Stimulated activated CD8-positive, alpha-beta memory T cell treated with anti-CD3 and anti-CD28 coated beads, Interleukin-15, amount 100 ng/mL, for 4 hours (primary cell): ENCODE measurements around the gene TNIP1.
A peak's percentile ranks its signal among the peaks of the same experiment; 100 is the strongest.

Experiments used
- DNase-seq, 2 donors: peaks; one replicate each; pipeline ENCODE4 v3.0.0-alpha.2; 2020; ENCODE audit warnings: low read depth in 2 of 2

TNIP1 gene

DNA sequence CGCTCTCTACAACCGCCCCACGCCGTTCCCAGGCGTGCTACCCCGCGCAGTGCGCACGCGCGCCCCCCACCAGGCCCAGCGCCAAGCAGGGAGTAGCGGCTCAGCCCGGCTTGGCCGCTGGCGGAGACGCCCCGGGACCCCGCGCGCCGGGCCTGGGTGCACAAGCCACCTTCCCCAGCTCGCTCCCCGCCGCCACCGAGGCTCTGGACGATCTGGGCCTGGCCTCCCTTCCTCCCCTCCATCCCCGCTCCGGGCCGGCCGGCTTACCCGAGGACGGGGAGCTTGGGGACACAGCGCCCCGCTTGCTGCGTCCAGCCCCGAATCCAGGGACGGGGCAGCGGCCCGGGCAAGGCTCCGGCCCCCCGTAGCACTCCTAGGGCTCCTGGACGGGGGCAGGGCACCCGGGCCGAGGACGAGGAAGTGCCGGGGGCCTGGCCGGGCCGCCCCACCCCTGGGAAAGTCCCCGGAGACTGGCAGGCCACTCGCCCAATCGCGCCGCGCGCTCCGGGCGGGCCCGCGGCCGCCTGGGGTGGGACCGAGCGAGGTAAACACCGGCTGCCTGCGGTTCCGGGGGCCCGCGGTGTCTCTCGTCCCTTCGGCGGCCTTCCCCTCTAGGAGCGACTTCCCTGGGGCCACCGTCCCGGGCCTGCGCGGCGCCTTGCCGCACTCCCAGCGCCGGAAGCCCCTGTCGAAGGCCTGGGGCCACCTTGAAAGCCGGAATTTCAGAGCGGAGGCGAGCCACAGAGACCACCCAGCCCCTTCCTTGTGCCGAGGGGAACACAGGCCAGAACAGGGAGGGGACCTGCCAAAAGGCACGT, at the start of gene TNIP1:
TSS of gene TNIP1 (minus strand) at position 422 of the 818 bp plus-strand sequence. CDS start 15,939 bp downstream, outside the sequence.
- peak; percentile 79 to 91 for DNase-seq

DNA sequence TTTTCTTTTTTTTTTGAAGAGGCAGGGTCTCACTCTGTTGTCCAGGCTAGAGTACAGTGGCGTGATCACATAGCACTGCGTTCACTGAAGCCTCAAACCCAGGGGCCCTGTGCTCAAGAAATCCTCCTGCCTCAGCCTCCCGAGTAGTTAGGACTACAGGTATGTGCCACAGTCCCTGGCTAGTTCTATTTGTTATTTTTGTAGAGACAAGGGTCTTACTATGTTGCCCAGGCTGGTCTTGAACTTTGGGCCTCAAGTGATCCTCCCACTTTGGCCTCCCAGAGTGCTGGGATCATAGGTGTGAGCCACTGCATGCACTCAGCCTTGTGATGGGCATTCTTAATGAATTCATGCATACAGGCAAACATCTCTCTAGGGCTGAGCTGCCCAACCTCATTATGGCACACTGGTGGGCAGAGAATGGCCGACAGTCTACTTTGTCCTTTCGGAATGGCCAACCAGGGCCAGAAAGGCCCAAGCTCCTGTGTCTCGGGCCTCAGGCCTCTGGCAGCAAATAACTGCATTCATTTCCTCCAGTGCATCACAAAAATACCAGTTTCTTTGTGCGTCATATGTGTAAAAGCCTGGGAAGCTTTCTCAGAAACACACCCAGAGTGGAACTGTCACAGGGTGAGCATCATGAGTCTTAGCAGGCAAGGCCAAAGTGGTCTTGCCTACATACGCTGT, 49.5 kb upstream of the TNIP1 start:
- DNase-seq = no peak

GRCh38 chr5:151128817-151129216, 48.0 kb upstream of the TNIP1 start:
- no peak for DNase-seq

DNA sequence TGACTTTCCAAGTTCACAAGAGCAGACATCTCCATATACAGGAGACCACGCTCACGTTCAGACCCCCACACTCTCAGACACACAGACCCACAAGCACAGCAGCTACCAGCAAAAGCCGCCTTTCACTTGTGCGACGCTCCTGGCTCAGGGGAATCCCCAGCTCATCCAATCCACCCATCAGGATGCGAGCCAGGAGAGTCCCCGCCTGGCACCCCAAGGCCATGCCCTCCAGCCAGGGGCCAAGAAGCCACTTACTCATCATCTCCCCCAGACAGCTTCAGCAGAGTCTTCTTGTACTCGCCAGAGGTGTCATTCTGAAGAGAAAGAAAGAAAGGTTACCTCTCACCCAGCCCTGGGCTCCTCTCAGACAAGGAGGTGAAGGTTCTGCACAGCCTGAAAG, 47.1 kb upstream of the TNIP1 start:
- DNase-seq = no peak

DNA sequence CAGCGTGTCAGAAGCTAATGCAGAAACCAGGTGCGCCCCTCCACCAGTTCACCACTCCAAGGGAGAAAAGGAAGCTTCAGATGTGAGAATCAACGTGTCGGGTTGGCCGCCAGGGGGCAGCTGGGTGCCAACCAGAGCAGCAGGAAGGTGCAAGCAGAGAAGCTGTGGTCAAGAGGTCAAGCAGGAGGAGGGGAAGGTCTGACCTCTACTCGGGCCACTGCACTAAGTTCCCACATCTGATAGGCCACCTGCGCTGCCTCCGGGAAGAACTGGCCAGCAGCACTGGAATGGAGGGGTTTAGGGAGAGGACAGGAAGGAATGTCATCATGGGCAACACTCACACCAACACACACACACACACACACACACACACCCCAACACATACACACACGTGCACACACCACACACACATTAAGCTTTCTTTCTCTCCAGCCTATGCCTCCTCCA, 45.4 kb upstream of the TNIP1 start:
- DNase-seq = peak; percentile 26 to 37

- DNase-seq = no peak
These were observed 44.6 kb upstream of the TNIP1 start for GRCh38 chr5:151125421-151125820.

DNA sequence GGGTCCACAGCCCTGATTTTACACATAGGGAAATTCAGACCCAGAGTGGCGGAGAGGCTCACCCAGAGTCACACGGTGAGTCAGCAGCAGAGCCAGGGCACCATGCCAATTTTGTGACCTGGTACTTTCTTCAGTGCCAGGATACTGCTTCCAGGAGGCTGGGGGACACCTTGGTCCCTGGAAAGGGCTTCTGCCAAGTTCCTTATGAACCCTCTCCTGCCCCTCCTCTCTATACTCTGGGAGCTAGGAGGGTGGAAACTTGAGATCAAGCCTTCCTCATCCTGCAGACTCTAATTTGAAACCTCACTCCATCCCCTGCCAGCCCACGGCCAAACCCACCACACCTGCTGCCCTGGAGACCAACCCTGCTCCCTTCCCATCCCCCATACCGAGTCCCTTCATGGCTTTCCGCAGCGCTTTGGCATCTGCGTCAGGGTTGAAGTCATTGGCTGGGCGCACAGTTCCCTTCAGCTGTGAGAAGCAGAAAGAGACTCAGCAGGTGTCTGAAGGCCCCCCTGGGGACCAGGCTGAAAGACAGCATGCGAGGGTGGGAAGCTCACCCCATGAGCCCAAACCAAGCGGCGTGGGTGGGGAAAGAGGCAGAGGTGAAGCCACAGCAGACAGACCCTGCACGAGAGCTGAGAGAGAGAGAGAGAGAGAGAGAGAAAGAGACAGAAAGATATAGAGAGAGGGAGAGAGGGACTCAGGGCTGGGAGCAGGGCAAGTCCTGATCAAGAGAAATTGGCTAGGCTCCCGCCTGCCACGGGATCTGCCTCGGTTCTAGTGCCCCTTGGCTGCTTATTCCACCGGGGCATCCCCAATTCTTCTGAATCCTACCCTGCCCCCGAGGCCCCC, 43.3 kb upstream of the TNIP1 start:
- DNase-seq = peak; percentile 56

DNA sequence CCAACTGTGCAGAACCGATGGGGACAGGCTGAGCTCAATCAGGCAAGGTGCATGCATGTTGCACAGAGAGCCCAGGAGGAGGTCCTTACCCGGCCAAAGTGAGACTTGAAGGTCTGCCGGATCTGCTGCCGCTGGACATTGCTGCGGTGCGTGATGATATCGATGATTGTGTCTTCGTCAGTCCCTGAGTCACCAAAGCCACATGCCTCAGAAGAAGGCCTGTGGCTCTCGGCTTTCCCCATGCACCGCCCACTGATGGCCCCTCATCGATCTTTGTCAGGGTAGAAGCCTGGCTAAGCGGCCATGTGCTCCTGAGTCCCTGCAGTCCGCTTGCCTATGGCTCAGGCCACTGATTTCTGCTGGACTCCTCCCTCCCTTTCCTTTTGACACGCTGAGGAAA, 42.0 kb upstream of the TNIP1 start:
- no peak for DNase-seq

GRCh38 chr5:151121665-151122064, 40.8 kb upstream of the TNIP1 start:
- DNase-seq = no peak

DNA sequence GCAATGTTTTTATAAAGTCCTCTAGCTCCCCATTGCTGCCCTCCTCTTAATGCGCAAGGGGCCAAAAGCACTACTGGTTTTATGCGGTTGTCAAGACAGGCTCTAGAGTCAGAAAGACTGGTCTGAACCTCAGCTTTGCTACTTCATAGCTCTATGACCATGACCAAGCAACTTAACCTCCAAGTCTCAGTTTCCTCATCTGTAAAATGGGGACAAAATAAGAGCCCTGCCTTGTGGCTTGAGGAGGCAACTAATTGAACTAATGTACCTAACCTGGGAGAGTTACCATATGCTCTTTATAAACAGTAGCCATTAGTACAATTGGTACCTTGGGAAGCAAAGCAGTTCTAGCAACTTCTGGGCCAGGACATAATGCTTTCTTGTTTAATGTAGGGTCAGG, 40.3 kb upstream of the TNIP1 start:
- no peak for DNase-seq

- DNase-seq = no peak
These were observed 38.2 kb upstream of the TNIP1 start for GRCh38 chr5:151118913-151119575.

- peak in 1 of 2 donors; percentile 63 for DNase-seq
These were observed 34.6 kb upstream of the TNIP1 start for GRCh38 chr5:151115272-151115905.

DNA sequence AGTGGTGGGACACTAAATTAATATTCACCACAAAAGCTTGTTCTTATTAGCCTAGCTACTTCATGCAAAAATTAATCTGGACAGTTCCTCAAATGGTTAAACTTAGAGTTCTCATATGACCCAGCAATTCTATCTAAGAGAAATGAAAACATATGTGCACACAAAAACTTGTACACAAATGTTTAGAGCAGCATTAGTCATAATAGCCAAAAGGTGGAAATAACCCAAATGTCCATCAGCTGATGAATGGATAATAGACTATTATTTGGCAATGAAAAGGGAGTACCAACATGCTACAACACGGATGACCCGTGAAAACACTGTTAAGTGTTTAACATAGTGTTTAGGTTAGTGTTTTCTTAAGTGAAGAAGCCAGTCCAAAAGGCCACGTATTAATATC, 32.8 kb upstream of the TNIP1 start:
- DNase-seq = no peak

DNA sequence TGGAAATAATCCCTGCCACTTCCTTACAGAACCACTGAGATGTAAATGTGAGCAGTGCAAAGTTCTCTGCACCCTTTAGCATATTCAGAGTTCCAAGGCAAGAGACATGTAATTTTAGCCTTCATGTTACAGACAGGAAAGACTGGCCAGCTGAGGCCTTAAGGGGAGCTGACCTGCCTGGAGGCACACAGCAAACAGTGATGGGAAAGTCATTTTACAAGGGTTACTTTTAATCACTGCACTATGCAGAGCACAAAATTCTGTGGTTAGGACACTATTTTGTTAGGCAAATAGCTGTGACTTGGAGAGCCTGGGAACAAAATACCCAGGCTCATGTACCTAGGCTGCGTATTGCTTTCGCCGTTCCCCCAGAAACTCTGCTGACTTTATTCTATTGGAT, 30.2 kb upstream of the TNIP1 start:
- no peak for DNase-seq

GRCh38 chr5:151110122-151110681, 29.4 kb upstream of the TNIP1 start:
- DNase-seq = no peak

DNA sequence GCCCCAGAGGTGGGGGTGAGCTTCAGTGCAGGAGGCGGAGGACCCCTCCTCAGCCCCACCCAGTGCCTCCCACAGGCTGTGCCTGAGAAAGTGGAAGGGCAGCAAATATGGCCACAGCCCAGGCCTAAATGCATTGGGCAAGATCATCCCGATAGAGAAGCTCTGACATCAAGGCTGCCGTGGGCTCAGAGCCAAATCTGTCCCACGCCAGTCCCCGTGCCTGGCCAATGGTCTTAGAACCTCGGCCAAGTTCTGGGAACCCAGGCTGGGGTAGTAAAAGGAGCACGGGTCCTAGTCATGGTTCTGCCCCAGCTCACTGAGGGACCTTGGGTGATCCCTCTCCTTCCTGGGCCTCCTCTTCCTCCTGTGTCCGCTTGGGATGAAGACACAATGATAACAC, 27.7 kb upstream of the TNIP1 start:
- no peak for DNase-seq

DNA sequence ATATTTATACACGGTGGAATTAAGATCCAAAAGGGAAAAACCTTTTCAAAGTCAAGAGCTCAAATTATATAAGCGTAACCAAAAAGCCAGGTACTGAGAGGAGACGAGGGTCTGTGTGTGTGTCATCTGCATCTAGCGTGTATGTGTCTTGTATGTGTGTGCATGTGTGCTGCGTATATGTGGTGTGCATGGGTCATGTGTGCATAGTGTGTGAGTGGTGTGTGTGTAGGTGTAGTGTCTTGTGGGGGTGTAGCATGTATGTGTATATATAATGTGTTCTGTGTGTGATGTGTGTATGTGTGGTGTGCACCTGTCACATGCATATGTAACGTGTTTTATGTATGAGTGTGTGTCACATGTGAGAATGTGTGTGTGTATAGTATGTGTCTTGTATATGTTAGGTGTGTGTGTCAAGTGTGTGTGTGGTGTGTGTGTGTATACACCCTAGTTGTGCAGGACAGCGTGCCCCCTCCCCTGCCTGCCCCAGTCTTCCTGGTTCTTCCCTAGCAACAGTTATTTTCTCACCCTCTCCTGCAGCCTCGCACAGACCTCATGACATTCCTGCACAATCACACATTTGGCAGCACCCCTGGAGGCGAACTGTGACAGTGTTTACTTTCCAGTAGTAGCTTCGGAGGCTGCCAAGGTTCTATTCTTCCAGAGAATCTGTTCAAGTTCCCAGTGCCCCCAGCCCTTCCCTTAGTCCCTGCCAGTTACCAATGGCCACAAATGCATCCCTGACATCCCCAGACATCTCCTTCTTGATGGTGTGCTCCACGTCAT, 27.1 kb upstream of the TNIP1 start:
- no peak for DNase-seq

- no peak for DNase-seq
These were observed 26.2 kb upstream of the TNIP1 start for GRCh38 chr5:151107084-151107483.

GRCh38 chr5:151106509-151106908, 25.7 kb upstream of the TNIP1 start:
- no peak for DNase-seq

- DNase-seq = no peak
These were observed 25.2 kb upstream of the TNIP1 start for GRCh38 chr5:151106043-151106442.
